AG04450 (cell line): ENCODE measurements around the gene TSC22D2. TPM values are rescaled to one million over a fixed set of nuclear protein-coding genes. Genes with fewer than 3 reads are reported as not detected.
"Not testable (repeated sequence)": the region's sequence is repeated elsewhere in the genome, so short reads cannot be mapped to it uniquely, and the experiment has no call there.

ENCODE experiments used
- CTCF ChIA-PET: fragments of 300-600, 350-600 bp; formaldehyde crosslinking; extraction: SDS; loops from one replicate; lab custom pipeline; 2022; ENCODE audit warnings: antibody characterized with exemption, inconsistent platforms; lab: Charles Lee
- POLR2A ChIA-PET: fragments of 350-600 bp; formaldehyde crosslinking; extraction: SDS; loops from one replicate; lab custom pipeline; 2021; ENCODE audit warnings: antibody characterized with exemption, inconsistent platforms; lab: Yijun Ruan, JAX
- DNase-seq: peaks from one replicate; pipeline ENCODE4 v3.0.0-alpha.2; 2011; ENCODE audit warnings: low read depth, low spot score
- H3K27ac ChIP-seq: one replicate; pipeline ENCODE4 v1.5.1; 2012; ENCODE audit warnings: low read depth, low read length, control low read depth
- H3K27me3 ChIP-seq: one replicate; pipeline ENCODE4 v1.6.0; 2012; ENCODE audit warnings: low read length; ENCODE audit not compliant: control insufficient read depth, insufficient read depth
- H3K4me3 ChIP-seq: 2 replicates; pipeline ENCODE4 v1.5.1; 2011; ENCODE audit warnings: mild to moderate bottlenecking, low read depth, low read length, control low read depth
- H3K9me3 ChIP-seq: 2 replicates; pipeline ENCODE4 v1.5.1; 2012; ENCODE audit warnings: low read length; ENCODE audit not compliant: control insufficient read depth, insufficient read depth
- CTCF ChIP-seq: IDR thresholded peaks from 2 replicates; pipeline ENCODE4 v1.5.1; 2011; ENCODE audit warnings: low read depth, low read length, control low read depth, inconsistent platforms
- polyA plus RNA-seq: library from polyadenylated mRNA; depleted of rRNA; stranded (reverse); fragments of >200 nt; gene quantifications from 2 replicates; pipeline ENCODE4 v1.2.3, GENCODE V29; 2011

The TSC22D2 gene
- polyA plus RNA-seq, 1 experiment, result 28.4 TPM

- no peak for TF ChIP-seq CTCF
- Histone ChIP-seq H3K27ac (no peak overlapping the region), H3K4me3 (no peak overlapping the region), H3K9me3 (no peaks in the 10 kb centered on the region), H3K27me3 (no peaks in the 10 kb centered on the region)
- DNase-seq, result no peak
- ChIA-PET CTCF (interaction anchor here (0.5 to 4.4 kb wide), 16 partner anchors 10 to 559 kb away, joined by 3 to 36 read pairs (median 8); no protein-coding TSS in a partner anchor), POLR2A (no interaction called here)
Observed at GRCh38 chr3:150494411-150494977, 86.4 kb downstream of the TSC22D2 start.

GRCh38 chr3:150495149-150495548 lies 87.1 kb downstream of the TSC22D2 start:
- DNase-seq, result no peak
- no peak overlapping the region for H3K27ac ChIP-seq
- ChIA-PET CTCF (interaction anchor here (0.6 to 4.4 kb wide), 58 partner anchors 9 to 687 kb away, joined by 3 to 36 read pairs (median 4); no protein-coding TSS in a partner anchor), POLR2A (interaction anchor here (1.0 kb wide), 1 partner anchor 87 kb away, joined by 6 read pairs; the partner anchor contains the start of gene TSC22D2)
- H3K9me3 ChIP-seq, result no peaks in the 10 kb centered on the region
- H3K27me3 ChIP-seq, result no peaks in the 10 kb centered on the region
- TF ChIP-seq CTCF, result no peak
- H3K4me3 ChIP-seq, result no peak overlapping the region

- Histone ChIP-seq H3K9me3 (peaks cover 1% of the 10 kb centered on the region), H3K27ac (no peak overlapping the region), H3K27me3 (no peaks in the 10 kb centered on the region), H3K4me3 (no peak overlapping the region)
- ChIA-PET CTCF (interaction anchor here (0.6 to 4.4 kb wide), 62 partner anchors 9 to 687 kb away, joined by 3 to 36 read pairs (median 4); no protein-coding TSS in a partner anchor), POLR2A (interaction anchor here (1.0 kb wide), 1 partner anchor 87 kb away, joined by 6 read pairs; the partner anchor contains the start of gene TSC22D2)
- DNase-seq, result peak; percentile 16
- TF ChIP-seq CTCF, result peak; percentile 61
Observed at GRCh38 chr3:150495563-150496168, 87.6 kb downstream of the TSC22D2 start.

GRCh38 chr3:150497956-150498355 lies 89.9 kb downstream of the TSC22D2 start:
- no peak for TF ChIP-seq CTCF
- Histone ChIP-seq H3K4me3 (no peak overlapping the region), H3K9me3 (peaks cover 8% of the 10 kb centered on the region), H3K27ac (no peak overlapping the region), H3K27me3 (no peaks in the 10 kb centered on the region)
- ChIA-PET POLR2A (no interaction called here), CTCF (no interaction called here)
- no peak for DNase-seq

GRCh38 chr3:150500960-150501359 lies 92.9 kb downstream of the TSC22D2 start:
- H3K4me3 ChIP-seq, CTCF ChIA-PET, H3K27ac ChIP-seq, H3K27me3 ChIP-seq, POLR2A ChIA-PET, H3K9me3 ChIP-seq, DNase-seq: not testable (repeated sequence)
